ENCODE measurements around the gene PRDM16.
A peak's percentile ranks its signal among the peaks of the same experiment; 100 is the strongest.

Gene PRDM16

GRCh38 chr1:3370856-3371703 is 302.1 kb downstream of the PRDM16 start:
- H4K20me1 ChIP-seq (ENCODE audit: insufficient read depth, low read length, poor library complexity, severe bottlenecking): no peaks in the 10 kb centered on the region
- no peaks in the 10 kb centered on the region for H3K27me3 ChIP-seq (ENCODE audit: insufficient read depth, low read length, poor library complexity, severe bottlenecking)
- H3K4me1 ChIP-seq (ENCODE audit: insufficient read depth, low read length, poor library complexity, severe bottlenecking): peaks cover 17% of the 10 kb centered on the region
- no peak overlapping the region for H3K4me2 ChIP-seq (ENCODE audit: low read depth, low read length, poor library complexity, severe bottlenecking)
- H3K4me3 ChIP-seq (ENCODE audit: low read length, poor library complexity, severe bottlenecking): no peak overlapping the region
- TF ChIP-seq EZH2phosphoT487 (IDR thresholded peaks at IDR 0.05; ENCODE audit: borderline replicate concordance) (no peak), CTCF (conservative IDR thresholded peaks at IDR 0.05; ENCODE audit: low read length) (no peak)
- H3K79me2 ChIP-seq (ENCODE audit: insufficient read depth, low read length): no peaks in the 10 kb centered on the region
- H3K9me2 ChIP-seq (replicated peaks; ENCODE audit: low read depth, low read length): no peaks in the 10 kb centered on the region
- H3F3A ChIP-seq (ENCODE audit: low read depth): no peaks in the 10 kb centered on the region
- no peak overlapping the region for H2AFZ ChIP-seq (ENCODE audit: low read length)
- H3K36me3 ChIP-seq (ENCODE audit: insufficient read depth, low read length): no peaks in the 10 kb centered on the region; the same call in 1 of the 2 replicates
- no peaks in the 10 kb centered on the region for H3K9me3 ChIP-seq (ENCODE audit: insufficient read depth, low read depth, low read length)
- no peak overlapping the region for H3K9ac ChIP-seq (ENCODE audit: low read depth, low read length, poor library complexity, severe bottlenecking)

- TF ChIP-seq EZH2phosphoT487 (IDR thresholded peaks at IDR 0.05; ENCODE audit: borderline replicate concordance) (no peak), CTCF (conservative IDR thresholded peaks at IDR 0.05; ENCODE audit: low read length) (no peak)
- no peaks in the 10 kb centered on the region; the same call in 1 of the 2 replicates for H3K36me3 ChIP-seq (ENCODE audit: insufficient read depth, low read length)
- H3F3A ChIP-seq (ENCODE audit: low read depth): no peaks in the 10 kb centered on the region
- peak overlapping the region; percentile 35 for H3K9ac ChIP-seq (ENCODE audit: low read depth, low read length, poor library complexity, severe bottlenecking)
- no peaks in the 10 kb centered on the region for H4K20me1 ChIP-seq (ENCODE audit: insufficient read depth, low read length, poor library complexity, severe bottlenecking)
- H3K27me3 ChIP-seq (ENCODE audit: insufficient read depth, low read length, poor library complexity, severe bottlenecking): no peaks in the 10 kb centered on the region
- peak overlapping the region; percentile 54 for H3K4me2 ChIP-seq (ENCODE audit: low read depth, low read length, poor library complexity, severe bottlenecking)
- H2AFZ ChIP-seq (ENCODE audit: low read length): no peak overlapping the region
- H3K79me2 ChIP-seq (ENCODE audit: insufficient read depth, low read length): no peaks in the 10 kb centered on the region
- H3K9me3 ChIP-seq (ENCODE audit: insufficient read depth, low read depth, low read length): no peaks in the 10 kb centered on the region
- peak overlapping the region; percentile 20 for H3K4me3 ChIP-seq (ENCODE audit: low read length, poor library complexity, severe bottlenecking)
- no peaks in the 10 kb centered on the region for H3K9me2 ChIP-seq (replicated peaks; ENCODE audit: low read depth, low read length)
- H3K4me1 ChIP-seq (ENCODE audit: insufficient read depth, low read length, poor library complexity, severe bottlenecking): peaks cover 17% of the 10 kb centered on the region
Measured at GRCh38 chr1:3372317-3372716, 303.3 kb downstream of the PRDM16 start.

GRCh38 chr1:3373175-3373574 is 304.2 kb downstream of the PRDM16 start:
- TF ChIP-seq EZH2phosphoT487 (IDR thresholded peaks at IDR 0.05; ENCODE audit: borderline replicate concordance) (no peak), CTCF (conservative IDR thresholded peaks at IDR 0.05; ENCODE audit: low read length) (no peak)
- H3K9ac ChIP-seq (ENCODE audit: low read depth, low read length, poor library complexity, severe bottlenecking): peak overlapping the region; percentile 35
- H3K9me3 ChIP-seq (ENCODE audit: insufficient read depth, low read depth, low read length): no peaks in the 10 kb centered on the region
- no peak overlapping the region for H3K4me3 ChIP-seq (ENCODE audit: low read length, poor library complexity, severe bottlenecking)
- H3K9me2 ChIP-seq (replicated peaks; ENCODE audit: low read depth, low read length): no peaks in the 10 kb centered on the region
- H3K4me2 ChIP-seq (ENCODE audit: low read depth, low read length, poor library complexity, severe bottlenecking): peak overlapping the region; percentile 54
- no peaks in the 10 kb centered on the region for H4K20me1 ChIP-seq (ENCODE audit: insufficient read depth, low read length, poor library complexity, severe bottlenecking)
- H3K27me3 ChIP-seq (ENCODE audit: insufficient read depth, low read length, poor library complexity, severe bottlenecking): no peaks in the 10 kb centered on the region
- no peak overlapping the region for H2AFZ ChIP-seq (ENCODE audit: low read length)
- no peaks in the 10 kb centered on the region for H3K79me2 ChIP-seq (ENCODE audit: insufficient read depth, low read length)
- H3K4me1 ChIP-seq (ENCODE audit: insufficient read depth, low read length, poor library complexity, severe bottlenecking): peaks cover 17% of the 10 kb centered on the region
- H3F3A ChIP-seq (ENCODE audit: low read depth): no peaks in the 10 kb centered on the region
- H3K36me3 ChIP-seq (ENCODE audit: insufficient read depth, low read length): no peaks in the 10 kb centered on the region; the same call in 1 of the 2 replicates
